22Rv1 (cell line): ENCODE measurements around the gene CD86.

ENCODE experiments used
- ZFX ChIP-seq: fragments of 450-650 bp; IDR thresholded peaks from 2 replicates; pipeline ENCODE4 v1.6.1; 2017; ENCODE audit warnings: antibody characterized with exemption, borderline replicate concordance
- TF ChIP-seq, protein P1 (sequence below): fragments of 450-650 bp; IDR thresholded peaks from 2 replicates; pipeline ENCODE4 v1.5.1; 2017; ENCODE audit warnings: mild to moderate bottlenecking

DNA sequence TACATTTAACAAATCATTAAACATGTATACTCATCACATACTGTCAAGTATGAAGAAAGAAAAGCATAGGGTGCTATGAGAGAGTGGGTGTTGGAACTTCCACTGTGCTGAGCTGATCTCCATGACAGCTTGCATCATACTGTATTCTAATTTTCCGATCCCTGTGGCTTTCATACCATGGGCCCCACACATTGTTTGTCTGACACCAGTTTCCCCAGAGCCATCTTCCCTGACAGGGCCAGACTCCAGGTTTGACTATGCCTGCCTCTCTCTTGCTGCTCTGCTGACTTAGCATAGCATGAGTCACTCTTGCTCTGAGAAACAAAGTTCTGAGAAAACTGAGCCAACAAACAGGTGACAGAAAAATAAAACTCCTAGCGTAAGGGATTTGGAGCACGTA, 91.3 kb downstream of the CD86 start:
- TF ChIP-seq, protein P1, sequence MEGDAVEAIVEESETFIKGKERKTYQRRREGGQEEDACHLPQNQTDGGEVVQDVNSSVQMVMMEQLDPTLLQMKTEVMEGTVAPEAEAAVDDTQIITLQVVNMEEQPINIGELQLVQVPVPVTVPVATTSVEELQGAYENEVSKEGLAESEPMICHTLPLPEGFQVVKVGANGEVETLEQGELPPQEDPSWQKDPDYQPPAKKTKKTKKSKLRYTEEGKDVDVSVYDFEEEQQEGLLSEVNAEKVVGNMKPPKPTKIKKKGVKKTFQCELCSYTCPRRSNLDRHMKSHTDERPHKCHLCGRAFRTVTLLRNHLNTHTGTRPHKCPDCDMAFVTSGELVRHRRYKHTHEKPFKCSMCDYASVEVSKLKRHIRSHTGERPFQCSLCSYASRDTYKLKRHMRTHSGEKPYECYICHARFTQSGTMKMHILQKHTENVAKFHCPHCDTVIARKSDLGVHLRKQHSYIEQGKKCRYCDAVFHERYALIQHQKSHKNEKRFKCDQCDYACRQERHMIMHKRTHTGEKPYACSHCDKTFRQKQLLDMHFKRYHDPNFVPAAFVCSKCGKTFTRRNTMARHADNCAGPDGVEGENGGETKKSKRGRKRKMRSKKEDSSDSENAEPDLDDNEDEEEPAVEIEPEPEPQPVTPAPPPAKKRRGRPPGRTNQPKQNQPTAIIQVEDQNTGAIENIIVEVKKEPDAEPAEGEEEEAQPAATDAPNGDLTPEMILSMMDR: no peak
- TF ChIP-seq ZFX: no peak
